CD4-positive, alpha-beta T cell treated with Interleukin-6 at 100 ng/mL for 8 hours (primary cell): ENCODE measurements around the gene PDE10A.

Experiments
- DNase-seq: peaks from one replicate; pipeline ENCODE4 v3.0.0-alpha.2; 2020; ENCODE audit warnings: mixed read lengths, low spot score

Gene PDE10A

DNA sequence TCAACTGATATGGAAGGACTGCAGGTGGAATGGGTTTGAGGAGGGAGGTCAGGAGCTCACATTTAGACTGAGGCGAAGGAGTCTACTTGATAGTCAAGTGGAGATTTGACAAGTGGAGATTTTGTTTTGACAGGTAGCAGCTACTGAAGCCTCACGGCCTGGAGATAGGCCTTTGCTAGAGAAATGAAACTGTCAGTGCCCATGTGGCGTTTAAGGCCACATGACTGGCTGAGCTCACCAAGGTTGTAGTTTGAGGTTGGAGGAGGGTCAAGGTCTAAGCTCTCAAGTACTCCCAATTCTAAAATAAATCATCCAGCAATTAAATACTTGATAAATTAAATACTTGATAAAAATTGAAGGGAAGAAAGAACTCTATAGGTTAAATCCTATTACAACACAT is 273.5 kb downstream of the PDE10A start:
- no peak for DNase-seq

DNA sequence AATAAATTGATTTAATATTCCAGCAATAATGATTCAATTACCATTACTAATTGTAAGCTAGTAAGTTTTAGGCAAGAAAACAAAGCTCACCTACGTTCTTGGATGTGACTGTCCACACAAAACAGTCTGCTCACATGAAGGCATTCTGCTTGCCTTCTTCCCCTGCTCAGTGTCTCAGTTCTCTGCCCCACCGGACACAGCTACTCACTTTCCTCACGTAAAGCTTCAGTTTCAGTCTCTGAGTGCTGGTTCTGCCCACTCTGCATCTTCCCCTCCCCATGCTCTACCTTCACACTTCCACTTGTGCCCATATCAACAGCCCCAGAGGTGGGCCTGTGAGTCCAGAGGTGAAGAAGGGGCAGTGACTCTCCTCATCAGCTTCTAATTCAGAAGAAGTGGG is 279.7 kb downstream of the PDE10A start:
- no peak for DNase-seq

DNA sequence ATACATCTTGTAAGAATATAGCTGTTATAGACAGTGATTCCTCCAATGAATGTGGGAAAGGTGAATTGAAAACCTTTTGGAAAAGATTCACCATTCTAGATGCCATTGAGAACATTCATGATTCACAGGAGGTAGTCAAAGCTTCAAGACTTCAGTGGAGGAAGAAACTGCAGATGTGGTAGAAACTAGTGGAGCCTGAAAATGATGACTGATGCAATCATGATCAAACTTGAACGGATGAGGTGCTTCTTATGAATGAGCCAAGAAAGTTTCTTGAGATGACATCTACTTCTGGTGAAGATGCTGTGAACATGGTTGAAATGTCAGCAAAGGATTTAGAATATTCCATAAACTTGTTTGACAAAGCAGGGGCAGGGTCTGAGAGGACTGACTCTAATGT is 286.9 kb downstream of the PDE10A start:
- no peak for DNase-seq

DNA sequence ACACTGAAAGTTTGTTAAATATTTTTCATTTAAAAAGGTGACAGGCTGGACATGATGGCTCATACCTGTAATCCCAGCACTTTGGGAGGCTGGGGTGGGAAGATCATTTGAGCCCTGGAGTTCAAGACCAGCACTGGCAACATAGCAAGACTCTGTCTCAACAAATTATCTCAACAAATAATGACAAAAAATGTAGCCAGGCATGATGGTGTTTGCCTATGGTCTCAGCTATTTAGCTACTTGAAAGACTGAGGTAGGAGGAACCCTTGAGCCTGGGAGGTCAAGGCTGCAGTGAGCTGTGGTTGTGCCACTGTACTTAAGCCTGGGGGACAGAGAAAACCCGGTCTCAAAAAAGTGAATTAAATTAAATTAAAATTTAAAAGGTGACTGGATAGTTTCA is 297.7 kb downstream of the PDE10A start:
- no peak for DNase-seq

DNA sequence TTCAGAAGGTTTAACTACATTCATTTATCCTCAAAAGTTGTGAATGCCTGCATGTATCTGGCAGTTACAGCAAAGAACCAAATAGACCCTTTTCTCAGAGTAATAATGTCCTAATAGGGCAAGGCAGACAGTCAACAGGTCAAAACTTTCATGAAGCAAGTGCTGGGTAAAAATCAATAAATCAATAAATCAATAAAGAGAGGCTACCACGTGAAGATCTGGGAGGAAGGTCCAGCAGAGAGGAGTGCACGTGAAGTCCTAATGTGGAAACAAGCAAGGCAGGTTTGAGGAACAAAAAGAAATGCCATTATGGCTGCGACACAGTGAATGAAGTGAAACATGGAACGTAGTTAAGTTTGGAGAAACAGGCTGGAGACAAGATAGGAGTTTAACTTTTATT is 317.3 kb downstream of the PDE10A start:
- DNase-seq = no peak

DNA sequence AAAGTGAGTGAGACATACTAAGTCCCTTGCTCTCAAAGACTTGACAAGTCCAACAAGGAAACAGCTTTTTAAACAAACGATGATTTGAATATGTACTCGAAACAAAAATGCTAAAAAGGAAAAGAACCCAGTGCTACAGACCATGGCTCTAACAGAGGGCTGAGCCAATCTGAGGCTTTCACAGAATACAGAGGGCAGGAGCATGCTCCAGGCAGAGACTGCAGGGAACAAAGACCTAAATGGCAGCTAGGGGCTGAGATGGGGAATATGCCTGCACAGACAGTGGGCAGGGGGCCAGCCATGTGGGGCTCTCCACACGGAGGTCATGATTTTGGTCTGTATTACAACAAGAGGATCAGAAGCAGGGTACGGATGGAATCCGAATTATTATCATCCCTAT is 322.5 kb downstream of the PDE10A start:
- no peak for DNase-seq

DNA sequence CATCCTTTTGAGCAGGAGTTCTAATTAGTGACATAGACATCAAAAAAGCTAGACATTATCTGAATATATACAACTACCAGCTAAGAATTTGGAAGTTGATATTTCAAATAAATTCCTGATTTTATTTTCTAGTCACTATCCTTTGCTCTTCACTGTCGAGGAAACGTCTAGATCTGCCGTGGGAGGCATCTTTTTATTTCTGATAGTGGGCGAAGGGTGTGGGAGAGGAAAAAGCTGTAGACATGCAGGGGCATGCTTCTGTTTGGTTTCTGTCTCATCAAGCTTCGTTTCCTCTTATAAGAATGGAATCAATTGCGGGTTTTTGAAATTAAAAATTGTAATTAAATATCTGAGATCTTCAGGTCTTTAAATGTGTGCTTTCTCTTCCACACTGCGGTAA is 337.4 kb downstream of the PDE10A start:
- no peak for DNase-seq

DNA sequence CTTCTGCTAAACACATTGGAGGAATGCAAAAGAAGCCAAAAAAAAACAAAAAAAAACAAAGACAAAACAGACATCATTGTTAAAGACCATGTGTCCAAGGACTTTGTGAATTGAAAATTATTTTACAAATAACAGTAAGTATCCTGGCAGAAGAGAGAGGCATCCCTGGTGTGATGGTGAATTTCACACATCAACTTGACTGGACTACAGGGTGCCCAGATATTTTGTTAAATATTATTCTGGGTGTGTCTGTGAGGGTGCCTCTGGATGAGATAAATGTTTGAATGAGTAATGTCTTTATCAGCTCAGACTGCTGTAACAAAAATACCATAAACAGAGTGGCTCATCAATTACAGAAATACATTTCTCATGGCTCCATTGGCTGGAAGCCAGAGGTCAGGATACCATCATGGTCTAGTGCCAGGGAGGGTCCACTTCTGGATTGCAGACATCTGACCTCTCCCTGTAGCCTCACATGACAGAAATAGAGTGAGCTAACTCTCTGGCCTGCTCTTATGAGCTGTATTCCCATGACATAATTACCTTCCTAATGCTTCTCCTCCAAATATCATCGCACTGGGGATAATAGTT is 341.4 kb downstream of the PDE10A start:
- no peak for DNase-seq

DNA sequence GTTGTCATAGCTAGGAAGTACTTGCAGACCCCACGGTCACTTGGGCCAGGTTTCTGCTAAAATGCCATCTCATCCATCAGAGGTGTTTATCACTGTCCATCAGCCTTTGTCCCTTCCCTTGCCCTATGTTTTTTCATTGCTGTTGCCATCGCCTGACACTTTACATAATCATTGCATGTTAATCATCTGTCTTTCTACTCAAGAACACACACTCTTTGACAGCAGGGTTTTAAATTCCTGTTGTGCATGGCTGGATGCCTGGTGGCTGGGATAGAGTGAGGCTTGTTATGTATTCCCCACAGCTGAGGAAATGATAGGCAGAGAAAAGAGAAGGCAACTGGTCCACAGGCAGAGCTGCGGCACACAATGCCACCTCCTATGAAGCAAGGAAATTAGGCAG is 341.9 kb downstream of the PDE10A start:
- DNase-seq = no peak

DNA sequence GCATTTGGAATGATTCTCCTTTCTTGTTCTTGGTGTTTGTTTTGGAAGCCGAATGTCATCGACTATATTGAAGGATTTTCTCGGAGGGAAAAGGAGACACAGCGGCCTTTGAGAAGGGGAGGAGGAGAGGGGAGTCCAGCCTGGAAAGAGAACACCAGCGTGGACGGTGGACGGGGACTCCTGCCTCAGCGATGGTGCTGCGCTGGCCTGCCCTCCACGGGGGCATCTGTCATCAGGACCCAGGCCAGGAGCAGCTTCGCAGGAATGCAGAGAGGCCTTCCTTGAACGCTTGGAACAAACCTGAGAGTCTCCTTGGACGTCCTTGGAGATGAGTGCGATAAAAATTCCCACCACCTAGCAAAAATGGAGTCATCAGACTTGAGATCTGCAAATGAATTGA is 345.3 kb downstream of the PDE10A start:
- DNase-seq = no peak

DNA sequence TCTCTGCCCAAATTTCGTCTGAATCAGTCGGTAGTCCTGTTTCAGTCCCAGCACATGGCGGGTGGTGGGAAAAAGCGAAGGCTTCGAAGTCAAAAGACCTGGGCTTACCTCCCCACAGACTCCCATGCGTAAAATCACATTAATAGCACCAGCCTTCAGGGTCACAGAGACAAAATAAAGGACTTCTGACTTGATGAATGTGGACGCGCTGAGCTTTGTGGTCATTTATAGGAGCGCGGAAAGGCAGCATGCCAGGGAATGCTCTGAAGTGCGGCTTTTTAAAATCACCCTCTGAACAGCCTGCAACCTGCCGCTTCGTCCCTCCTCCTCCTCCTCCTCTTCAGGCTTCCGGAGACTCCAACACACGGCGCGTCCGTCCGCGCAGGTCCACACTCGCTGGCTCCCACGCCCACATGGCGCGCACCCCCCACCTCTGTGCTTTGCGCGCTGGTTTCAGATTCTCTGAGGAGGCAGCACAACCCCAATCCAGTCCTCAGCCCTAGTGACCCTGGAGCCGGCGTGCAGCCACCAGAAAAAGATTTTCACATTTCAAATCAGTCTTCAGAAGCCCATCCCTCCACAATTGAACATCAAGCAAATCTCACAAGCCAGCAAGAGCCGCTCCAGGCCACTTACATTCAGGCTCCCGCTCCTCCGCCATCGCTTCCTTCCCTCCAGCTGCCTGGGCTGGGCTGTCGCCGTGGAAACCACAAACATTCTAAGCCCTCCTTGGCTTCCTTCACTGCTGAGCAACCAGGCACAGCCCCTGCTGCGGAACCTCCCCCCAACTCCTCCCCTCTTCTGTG is 353.9 kb downstream of the PDE10A start, which contains the start of gene C6orf118:
C6orf118 (minus strand) TSS at position 680 of the 806 bp plus-strand sequence; CDS start at position 661, 19 bp downstream.
- DNase-seq = no peak

DNA sequence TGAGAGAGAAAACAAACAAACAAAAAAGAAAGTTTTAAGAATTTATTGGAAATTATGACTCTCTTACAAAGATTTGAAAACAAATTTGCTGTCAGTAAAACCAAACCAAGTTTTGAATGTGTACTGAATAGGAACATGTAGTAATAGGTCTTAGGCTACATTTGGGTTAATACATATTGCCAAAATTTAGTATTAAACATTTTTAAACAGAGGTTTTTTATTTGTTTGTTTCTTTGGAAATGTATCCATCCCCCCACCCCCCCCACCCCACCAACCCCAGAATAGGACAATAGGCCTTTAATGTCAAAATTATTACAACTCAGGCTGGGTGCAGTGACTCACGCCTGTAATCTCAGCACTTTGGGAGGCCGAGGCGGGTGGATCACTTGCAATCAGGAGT is 356.1 kb downstream of the PDE10A start:
- no peak for DNase-seq

DNA sequence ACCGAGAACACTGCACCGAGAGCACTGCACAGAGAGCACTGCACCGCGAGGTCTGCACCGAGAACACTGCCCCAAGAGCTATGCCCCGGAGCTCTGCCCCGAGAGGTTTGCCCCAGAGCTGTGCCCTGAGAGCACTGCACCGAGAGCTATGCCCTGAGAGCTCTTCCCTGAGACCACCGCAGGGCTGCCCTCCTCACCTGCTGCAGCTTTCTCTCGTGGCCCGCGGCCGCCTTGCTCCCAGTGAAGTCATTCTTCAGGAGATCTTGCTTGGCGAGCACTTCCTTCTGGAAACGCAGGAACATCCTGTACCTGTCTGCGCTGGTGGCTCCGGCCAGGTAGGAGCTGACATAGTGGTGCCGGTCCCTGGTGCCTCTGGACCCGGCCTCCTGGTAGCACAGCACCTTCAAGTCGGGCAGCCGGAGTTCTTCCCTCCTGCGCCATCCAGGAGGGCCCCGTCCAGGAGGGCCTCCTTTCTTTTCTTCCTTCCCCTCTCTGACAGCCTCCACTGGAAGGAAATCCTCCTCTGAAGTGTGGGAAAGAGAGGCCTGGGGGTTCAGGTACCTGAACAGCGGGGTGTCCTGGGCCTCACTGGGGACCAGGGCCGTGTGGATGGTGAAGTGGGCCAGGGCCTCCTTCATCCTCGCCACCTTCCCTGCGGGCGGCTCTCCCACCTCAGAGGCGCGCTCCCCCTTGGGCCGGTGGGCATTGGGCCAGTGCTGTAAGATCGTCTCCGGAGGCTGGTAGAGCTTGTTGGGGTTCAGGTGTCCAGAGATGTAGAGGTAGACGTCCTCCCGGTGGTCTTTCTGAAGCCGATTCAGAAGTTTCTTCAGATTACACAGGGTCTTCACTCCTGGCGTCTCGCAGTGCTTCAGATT is 361.4 kb downstream of the PDE10A start:
- no peak for DNase-seq

DNA sequence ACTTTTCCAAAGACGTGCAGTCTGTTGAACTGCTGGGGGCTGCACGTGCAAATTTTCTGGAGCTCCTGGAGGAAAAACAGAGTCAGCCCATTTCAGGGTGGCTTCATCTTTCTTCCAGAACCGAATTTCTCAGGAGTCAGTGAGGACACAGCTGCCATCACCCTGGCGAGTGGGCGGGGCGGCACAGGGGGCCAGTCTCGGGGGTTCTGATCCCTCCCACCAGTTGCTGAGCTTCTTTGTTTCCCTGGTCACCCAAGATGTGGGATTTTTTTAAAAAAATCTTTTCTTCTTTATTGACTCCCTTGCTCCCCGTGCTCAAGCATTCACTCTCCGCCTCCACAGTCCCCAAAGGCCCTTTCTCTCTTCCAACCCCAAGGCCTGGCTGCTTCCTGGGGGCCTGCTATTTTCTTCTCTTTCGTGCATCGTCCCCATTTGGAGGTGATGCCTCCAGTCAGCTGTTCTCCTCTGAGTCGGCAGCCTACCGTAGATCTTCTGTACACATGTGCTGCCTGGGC is 362.6 kb downstream of the PDE10A start:
- DNase-seq = no peak

DNA sequence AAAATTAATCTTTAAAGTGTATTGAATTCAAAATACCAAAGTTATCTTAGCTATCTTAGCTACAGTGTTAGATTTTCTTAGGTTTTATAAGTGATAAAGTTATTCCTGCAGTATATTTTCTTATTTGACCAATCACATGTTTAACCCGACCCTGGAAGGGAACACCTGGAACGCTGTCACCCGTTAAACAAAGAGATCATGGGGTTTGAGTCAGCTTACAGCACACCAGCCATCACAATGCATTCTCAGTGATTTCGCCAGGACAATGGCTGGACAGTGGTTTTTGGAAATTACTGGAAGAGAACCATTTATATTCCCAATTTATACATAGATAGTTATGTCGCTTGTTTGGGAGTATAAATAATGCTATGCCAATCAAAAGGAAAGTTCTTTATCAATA is 364.2 kb downstream of the PDE10A start:
- no peak for DNase-seq

DNA sequence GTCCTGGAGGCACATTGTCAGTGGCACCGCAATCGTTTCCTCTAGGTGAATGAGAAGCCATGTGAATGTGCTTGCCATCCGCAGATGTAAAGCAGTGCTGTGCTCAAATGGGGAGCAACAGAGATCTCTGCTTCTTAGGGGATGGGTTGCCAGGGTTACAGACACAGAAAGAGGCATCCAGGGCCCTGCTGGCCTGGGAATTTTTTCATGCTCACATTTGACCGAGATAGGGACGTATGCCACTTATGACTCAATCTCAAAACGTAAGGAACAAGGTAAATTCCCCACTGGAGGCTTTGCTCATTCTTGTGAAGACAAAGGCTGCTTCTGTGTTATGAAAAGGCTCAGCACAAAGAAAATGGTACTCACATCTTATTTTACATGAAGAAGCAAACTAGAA is 364.6 kb downstream of the PDE10A start:
- no peak for DNase-seq

DNA sequence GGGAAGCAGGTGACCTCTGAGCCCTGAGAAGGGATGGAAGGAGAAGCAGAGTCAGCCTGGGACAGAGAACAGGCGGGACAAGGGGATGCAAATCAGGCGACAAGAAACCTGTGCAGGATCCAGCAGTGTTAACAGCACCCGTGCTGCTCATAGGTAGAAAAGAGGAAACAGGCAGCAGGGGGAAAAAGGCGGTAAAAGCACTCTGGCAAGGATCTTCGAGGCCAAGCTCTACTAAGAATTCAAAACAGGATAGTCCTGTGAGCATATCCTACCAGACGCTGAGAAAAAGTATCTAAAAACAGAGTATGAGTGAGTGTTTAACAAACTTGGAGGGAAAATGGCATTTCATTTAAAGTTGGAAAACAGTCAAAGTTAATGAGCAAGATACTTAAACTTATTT is 370.4 kb downstream of the PDE10A start:
- DNase-seq = no peak
